ENCODE data around the gene CCR9. TPM values are rescaled to one million over a fixed set of nuclear protein-coding genes. Genes with fewer than 3 reads are reported as not detected.

CCR9 gene
- total RNA-seq, 1 donor: 0.94 TPM

DNA sequence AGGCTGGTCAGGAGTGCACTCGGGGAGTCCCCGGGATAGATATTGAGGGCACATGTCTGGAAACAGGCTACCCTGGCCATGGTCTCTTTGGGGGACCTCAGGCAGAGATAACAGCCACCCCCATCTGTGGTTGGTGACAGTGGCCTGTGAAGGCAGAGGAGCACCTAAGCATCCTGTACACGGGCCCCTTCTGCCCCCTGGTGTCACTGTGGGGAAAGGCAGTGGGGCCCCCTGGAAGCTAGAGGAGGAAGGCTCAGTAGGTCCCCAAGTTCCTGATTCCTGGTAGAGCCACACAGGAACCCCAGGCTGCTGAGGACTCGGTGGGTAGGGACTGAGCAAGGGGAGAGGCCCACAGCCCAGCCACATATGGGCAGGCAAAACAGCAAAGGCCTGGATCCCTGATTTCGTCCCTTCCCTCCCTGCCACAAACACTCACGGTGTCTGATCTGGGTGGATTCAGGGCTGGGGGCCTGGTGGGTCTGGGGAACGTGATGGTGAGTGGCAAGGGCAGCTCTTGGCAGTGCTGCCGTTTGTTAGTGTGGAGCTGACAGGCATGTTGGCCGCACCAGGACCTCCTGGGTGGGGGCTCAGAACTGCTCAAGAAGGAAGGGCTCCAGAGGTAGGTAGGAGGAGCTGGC lies 42.8 kb downstream of the CCR9 start:
- no peaks in the 10 kb centered on the region for H3K9me3 ChIP-seq (ENCODE audit: low read depth, low read length)
- no peaks in the 10 kb centered on the region for H3K27me3 ChIP-seq (ENCODE audit: insufficient read depth, low read length)
- H3K4me3 ChIP-seq (ENCODE audit: low read length): no peak overlapping the region
- peaks cover 10% of the 10 kb centered on the region for H3K4me1 ChIP-seq (ENCODE audit: insufficient read depth, low read length)

DNA sequence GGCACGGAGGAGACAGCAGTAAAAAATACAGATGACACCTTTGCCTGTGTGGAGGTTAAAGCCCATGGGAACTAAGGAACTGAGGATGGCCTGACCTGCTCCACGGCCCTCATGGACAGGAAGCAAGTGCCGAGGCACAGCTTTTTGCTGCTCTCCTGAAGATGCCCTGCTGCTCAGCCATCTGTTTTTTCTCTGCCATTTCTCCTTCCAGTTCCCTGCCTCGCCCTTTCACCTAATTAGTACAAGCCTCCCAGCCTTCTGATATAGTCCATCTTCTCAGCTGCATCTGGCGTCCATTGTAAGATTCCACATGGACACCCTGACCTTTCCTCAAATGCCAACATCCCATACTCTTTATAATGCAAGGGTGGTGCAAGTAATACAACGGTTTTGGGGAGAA lies 45.2 kb downstream of the CCR9 start:
- Histone ChIP-seq H3K4me1 (ENCODE audit: insufficient read depth, low read length) (peaks cover 10% of the 10 kb centered on the region), H3K9me3 (ENCODE audit: low read depth, low read length) (no peaks in the 10 kb centered on the region), H3K4me3 (ENCODE audit: low read length) (no peak overlapping the region), H3K27me3 (ENCODE audit: insufficient read depth, low read length) (no peaks in the 10 kb centered on the region)

DNA sequence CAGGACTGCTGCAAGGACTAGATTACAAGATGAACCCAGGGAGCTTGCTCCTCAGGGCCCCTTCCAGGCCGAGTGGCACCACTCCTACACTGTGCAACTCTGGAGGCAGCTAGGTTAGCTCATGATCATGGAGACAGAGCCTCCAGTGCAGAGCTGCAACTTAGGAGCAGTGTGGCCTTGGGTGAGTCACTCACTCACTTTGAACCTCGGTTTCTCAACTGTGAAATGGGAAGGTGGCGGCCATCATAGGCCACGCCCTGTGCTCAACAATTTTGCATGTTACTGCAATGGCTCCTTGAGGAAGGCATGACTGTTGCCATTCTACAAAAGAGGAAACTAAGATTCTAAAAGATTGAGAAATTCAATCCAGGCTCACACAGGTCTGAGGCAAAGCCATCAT lies 45.8 kb downstream of the CCR9 start:
- peaks cover 10% of the 10 kb centered on the region for H3K4me1 ChIP-seq (ENCODE audit: insufficient read depth, low read length)
- no peaks in the 10 kb centered on the region for H3K9me3 ChIP-seq (ENCODE audit: low read depth, low read length)
- no peaks in the 10 kb centered on the region for H3K27me3 ChIP-seq (ENCODE audit: insufficient read depth, low read length)
- no peak overlapping the region for H3K4me3 ChIP-seq (ENCODE audit: low read length)

DNA sequence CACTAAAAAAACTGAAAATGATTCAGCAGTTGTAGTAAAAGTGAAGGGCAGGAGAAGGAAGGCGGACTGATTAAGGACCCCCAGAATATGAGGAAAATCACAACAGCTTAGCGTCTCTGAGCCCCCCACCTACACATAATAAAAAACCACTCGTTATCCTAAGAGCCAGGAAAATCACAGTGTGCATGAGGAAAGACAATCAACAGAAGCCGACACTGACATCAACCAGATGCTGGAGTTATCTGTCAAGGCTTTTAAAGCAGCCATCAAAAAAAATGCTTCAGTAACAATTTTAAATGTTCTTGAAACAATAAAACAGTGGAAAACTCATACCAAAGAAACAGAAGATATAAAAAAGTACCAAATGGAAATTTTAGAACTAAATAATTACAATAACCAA lies 47.2 kb downstream of the CCR9 start:
- Histone ChIP-seq H3K4me1 (ENCODE audit: insufficient read depth, low read length) (peaks cover 10% of the 10 kb centered on the region), H3K27me3 (ENCODE audit: insufficient read depth, low read length) (no peaks in the 10 kb centered on the region), H3K4me3 (ENCODE audit: low read length) (no peak overlapping the region), H3K9me3 (ENCODE audit: low read depth, low read length) (no peaks in the 10 kb centered on the region)

DNA sequence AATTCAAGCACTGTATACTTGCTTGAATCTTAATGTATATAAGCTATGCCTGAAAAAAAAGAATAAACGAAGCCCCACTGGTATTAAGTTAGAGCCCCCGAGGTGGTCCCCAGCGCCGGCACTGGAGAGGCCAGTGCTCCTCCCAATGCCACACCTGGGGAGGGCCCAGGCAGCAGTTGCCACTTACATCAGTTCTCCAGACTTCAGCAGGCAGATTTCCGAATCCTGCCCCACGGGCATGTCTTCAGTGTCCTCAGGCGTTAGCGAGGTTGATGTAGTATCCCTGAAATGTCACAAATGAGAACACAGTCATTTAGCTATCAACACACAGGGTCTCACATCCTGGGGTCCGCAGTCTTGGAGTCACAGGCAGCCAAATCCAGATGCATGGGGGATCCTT lies 49.9 kb downstream of the CCR9 start:
- Histone ChIP-seq H3K4me3 (ENCODE audit: low read length) (no peak overlapping the region), H3K4me1 (ENCODE audit: insufficient read depth, low read length) (peaks cover 14% of the 10 kb centered on the region), H3K9me3 (ENCODE audit: low read depth, low read length) (no peaks in the 10 kb centered on the region), H3K27me3 (ENCODE audit: insufficient read depth, low read length) (no peaks in the 10 kb centered on the region)

DNA sequence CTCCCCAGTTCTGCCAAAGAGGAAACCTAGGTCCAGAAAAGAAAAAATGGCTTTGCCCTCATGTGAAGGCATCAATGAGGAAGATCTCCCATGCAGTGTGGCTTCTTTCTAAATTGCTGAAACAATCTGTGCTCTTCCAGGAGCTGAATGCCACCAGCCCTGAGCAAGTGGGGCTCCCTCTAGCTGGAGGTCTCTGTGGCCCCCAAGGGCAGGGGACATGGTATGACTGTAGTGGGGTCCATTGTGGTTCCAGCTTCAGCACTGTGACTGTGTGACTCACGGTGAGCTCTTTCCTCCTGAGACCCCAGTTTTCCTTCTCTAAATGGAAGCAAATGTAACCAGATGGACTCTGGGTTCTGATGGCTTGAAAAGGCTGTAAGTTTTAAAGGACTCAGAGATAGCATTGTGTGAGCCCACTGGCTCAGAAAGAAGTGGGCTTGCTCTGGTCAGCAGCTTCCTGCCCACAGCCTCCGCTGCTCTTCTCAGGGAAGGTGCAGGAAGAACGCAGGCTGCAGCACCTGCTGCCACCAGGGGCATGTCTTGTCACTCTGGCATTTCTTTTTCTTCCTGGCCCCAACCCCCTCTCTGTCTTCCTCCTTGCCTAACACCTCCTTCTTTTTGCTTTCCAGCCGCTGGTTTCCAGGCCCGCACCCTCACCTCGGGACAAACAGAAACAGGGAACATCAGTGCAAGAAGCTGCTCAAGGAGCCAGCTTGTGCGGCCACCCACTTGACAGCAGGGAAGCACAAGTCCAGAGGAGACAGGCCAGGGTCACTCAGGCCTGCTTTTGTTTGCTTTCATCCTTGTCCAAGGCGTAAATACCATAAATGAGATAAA lies 51.1 kb downstream of the CCR9 start:
- Histone ChIP-seq H3K4me3 (ENCODE audit: low read length) (no peak overlapping the region), H3K4me1 (ENCODE audit: insufficient read depth, low read length) (peaks cover 14% of the 10 kb centered on the region), H3K27me3 (ENCODE audit: insufficient read depth, low read length) (no peaks in the 10 kb centered on the region), H3K9me3 (ENCODE audit: low read depth, low read length) (no peaks in the 10 kb centered on the region)

DNA sequence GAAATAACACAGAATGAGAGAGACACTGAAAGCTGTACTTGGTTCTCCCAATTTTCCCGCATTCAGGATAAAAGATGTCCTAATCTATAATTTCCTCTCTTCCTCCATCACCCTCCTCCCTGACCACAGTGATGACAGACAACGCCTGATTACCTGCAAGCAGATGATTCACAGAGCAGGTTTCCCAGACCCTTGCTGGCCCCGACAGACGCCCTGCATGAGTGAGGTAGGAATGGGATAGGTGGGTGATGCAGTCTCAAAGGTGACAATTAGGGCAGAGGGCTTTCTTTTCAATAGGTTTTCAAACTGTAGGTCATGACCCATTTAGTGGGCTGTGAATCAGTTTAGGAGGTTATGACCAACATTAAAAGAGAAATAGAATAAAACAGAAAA lies 51.7 kb downstream of the CCR9 start:
- Histone ChIP-seq H3K27me3 (ENCODE audit: insufficient read depth, low read length) (no peaks in the 10 kb centered on the region), H3K4me1 (ENCODE audit: insufficient read depth, low read length) (peaks cover 12% of the 10 kb centered on the region), H3K4me3 (ENCODE audit: low read length) (no peak overlapping the region), H3K9me3 (ENCODE audit: low read depth, low read length) (no peaks in the 10 kb centered on the region)

DNA sequence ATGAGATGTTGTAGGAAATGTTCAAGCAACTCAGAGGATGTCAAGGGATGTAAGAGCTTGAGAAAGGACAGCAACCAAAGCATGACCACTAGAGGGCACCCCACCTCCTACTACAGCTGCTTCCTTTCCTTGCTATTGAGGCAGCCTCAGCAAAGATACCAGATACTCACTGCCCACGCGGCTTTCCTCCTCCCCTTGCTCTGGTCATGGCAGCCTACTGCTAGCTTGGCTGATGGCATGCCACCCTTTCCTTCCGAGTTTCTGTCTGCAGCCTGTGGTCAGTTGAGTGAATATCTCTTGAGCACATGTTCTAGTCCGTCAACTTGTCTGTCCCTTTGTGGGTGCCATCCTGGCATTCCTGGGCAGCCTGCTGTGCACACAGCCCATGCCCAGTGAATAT lies 52.5 kb downstream of the CCR9 start:
- H3K27me3 ChIP-seq (ENCODE audit: insufficient read depth, low read length): no peaks in the 10 kb centered on the region
- peaks cover 18% of the 10 kb centered on the region for H3K4me1 ChIP-seq (ENCODE audit: insufficient read depth, low read length)
- no peak overlapping the region for H3K4me3 ChIP-seq (ENCODE audit: low read length)
- no peaks in the 10 kb centered on the region for H3K9me3 ChIP-seq (ENCODE audit: low read depth, low read length)

DNA sequence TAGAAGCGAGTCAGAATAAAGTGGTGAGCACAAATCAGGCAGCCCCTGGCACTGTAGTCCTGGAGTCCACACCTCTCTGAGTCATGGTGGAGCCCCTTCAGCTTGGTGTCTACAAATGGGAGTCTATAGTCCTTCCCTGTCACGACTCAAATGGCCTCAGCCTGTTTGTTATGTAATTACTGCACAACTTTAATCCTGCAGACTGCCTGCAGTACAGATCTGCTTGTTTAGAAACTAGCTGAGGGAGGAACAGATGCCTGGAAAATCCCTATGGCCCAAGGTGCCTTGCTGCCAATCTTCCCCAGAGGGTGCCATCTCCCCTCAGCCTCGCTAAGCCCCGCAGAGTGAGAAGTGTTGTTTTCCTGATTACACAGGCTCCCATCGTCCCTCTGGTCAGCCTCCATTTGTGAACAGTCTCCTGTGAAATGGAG lies 53.0 kb downstream of the CCR9 start:
- H3K4me3 ChIP-seq (ENCODE audit: low read length): no peak overlapping the region
- H3K9me3 ChIP-seq (ENCODE audit: low read depth, low read length): no peaks in the 10 kb centered on the region
- H3K4me1 ChIP-seq (ENCODE audit: insufficient read depth, low read length): peaks cover 18% of the 10 kb centered on the region
- H3K27me3 ChIP-seq (ENCODE audit: insufficient read depth, low read length): no peaks in the 10 kb centered on the region

DNA sequence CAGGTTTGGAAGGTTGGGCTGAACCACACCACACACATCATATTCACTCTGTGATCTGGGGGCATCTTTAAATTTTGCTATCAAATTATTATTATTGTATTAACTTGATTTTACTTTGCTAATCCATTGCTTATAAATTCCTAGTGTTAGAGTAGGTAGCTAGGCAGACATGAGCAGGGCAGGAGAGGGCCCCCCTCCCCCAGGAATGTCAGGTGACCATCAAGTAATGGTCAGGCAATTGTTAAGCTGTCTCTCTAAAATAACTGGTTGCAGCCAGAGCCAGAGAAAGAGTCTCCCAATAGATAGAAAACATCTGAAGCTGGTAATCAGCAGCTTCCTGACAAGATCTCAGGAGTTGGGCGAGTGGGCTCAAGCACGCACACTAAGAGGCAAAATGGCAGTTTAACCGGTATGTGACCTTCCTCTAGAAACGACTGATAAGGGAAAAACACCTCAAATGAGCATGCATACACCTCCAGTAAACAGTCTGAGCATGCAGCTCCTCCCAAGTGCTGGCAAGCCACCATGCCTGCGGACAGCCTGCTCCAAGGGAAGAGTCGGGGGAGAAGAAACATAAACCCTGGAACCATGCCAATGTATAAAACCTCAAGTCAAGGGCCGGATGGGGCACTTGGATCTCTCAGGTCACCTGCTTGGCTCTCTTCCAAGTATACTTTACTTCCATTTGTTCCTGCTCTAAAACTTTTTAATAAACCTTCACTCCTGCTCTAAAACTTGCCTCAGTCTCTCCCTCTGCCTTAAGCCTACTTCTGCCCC lies 53.8 kb downstream of the CCR9 start:
- no peaks in the 10 kb centered on the region for H3K27me3 ChIP-seq (ENCODE audit: insufficient read depth, low read length)
- H3K9me3 ChIP-seq (ENCODE audit: low read depth, low read length): no peaks in the 10 kb centered on the region
- H3K4me3 ChIP-seq (ENCODE audit: low read length): no peak overlapping the region
- H3K4me1 ChIP-seq (ENCODE audit: insufficient read depth, low read length): peaks cover 18% of the 10 kb centered on the region

DNA sequence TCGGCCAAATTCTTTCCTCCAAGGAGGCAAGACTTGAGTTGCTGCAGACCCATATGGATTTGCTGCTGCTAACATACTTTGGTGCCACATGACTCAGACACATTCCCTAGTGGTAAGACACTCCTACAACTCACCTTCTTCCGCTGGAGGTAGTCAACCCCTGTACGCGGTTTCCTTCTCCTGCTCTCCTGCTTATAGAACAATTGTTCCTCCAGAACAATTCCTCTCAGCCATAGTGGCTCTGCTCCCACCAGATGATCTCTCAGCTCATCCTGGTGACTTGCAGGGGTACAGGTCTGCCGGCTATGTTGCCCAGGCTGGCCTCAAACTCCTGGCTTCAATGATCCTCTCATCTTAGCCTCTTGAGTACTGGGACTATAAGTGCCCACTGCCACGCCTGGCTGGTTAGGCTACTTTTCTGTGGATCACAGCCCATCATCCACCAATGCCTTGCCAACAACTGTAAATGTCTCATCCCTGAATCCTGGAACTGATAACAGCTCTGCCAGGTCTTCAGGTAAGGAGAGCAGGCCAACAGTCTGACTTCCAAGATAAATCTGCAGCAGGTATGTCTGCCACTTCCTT lies 54.5 kb downstream of the CCR9 start:
- no peak overlapping the region for H3K4me3 ChIP-seq (ENCODE audit: low read length)
- H3K4me1 ChIP-seq (ENCODE audit: insufficient read depth, low read length): peaks cover 18% of the 10 kb centered on the region
- no peaks in the 10 kb centered on the region for H3K9me3 ChIP-seq (ENCODE audit: low read depth, low read length)
- H3K27me3 ChIP-seq (ENCODE audit: insufficient read depth, low read length): no peaks in the 10 kb centered on the region

DNA sequence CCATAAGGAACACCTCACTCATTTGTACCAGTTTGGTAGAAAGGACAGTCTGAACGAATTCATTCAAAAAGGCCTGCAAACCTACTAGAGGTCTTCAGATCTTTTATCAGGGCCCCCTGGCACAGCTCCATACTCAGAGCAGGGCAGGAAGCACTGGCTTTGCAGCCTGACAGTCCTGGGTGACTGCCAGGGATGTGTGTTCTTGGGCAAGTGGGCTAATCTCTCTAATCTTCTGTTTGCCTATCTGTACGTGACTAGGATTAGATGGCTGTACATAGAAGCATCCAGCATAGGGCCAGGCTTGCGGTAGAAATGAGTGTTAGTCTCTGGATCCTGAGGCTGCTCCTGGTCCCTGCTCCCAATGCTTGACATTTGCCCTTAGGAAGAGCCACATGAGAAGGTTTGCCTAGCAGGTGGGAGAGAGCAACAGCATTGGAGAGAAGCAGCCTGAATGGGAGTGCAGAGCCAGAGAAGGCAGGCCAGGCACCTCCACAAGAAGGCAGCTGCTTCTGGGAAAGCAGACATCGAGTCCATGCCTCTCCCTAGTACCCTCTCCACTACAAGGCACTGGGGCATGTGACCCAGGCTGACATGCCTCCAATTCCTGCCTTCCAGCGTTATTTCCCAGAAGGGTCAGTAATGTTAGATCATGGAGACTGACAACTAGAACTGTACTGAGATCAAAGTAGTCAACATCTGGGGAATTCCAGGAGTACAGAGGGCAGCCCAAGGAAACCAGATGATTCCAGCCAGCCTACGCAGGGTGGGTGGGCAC lies 55.9 kb downstream of the CCR9 start:
- Histone ChIP-seq H3K27me3 (ENCODE audit: insufficient read depth, low read length) (no peaks in the 10 kb centered on the region), H3K4me1 (ENCODE audit: insufficient read depth, low read length) (peaks cover 18% of the 10 kb centered on the region), H3K4me3 (ENCODE audit: low read length) (no peak overlapping the region), H3K9me3 (ENCODE audit: low read depth, low read length) (no peaks in the 10 kb centered on the region)

DNA sequence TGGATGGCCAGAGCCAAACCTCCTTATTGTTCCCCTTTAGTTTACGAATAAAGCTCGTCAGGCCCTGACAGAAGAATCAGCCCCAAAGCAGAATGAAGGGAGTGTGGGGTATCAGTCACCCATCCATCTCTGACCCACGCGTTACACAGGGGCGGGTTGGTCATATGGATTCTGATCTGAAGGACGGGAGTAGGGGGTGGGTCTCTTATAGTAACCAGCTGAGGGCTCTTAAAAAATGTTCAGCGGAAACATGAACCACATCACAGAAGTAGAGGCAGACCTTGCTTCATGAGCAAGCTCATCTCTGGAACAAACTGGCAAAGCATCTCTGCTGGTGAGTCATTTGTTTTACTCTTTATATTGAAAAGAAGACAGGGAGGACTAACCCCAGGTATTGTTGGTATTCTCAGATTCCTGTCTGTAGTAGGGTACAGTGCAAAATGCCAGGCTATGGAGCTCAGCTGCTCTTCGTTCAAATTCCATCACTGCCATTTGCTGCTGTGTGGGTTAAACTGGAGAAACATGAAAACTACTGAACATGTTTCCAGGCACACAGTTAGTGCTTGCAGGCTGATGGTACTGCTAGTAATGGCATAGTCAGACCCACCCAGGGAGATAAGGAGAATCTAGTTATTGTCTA lies 57.0 kb downstream of the CCR9 start, which contains the start of gene CXCR6:
CXCR6 (plus strand) TSS at position 258 of the 640 bp plus-strand sequence. CDS start 3,018 bp downstream, outside the sequence.
- Histone ChIP-seq H3K4me1 (ENCODE audit: insufficient read depth, low read length) (peaks cover 18% of the 10 kb centered on the region), H3K9me3 (ENCODE audit: low read depth, low read length) (no peaks in the 10 kb centered on the region), H3K4me3 (ENCODE audit: low read length) (no peak within 1 kb of the TSS), H3K27me3 (ENCODE audit: insufficient read depth, low read length) (no peaks in the 10 kb centered on the region)
